ENCODE results near the gene NOVA2.

Gene NOVA2

GRCh38 chr19:45913874-45914830, 59.5 kb downstream of the NOVA2 start, which contains the start of gene NANOS2:
Gene NANOS2, minus strand, starts transcription at chr19:45914778. Its CDS starts 85 bp downstream, at chr19:45914693.
- TF ChIP-seq CTCF (IDR thresholded peaks at IDR 0.05; ENCODE audit: low read depth, low read length, missing control alignments), result peak; percentile 19
- Histone ChIP-seq H3K4me3 (ENCODE audit: low read depth, low read length) (no peak within 1 kb of the TSS), H3K36me3 (replicated peaks) (no peaks in the 10 kb centered on the region), H3K27me3 (replicated peaks) (no peaks in the 10 kb centered on the region), H3K27ac (no peak within 1 kb of the TSS)
- DNase-seq, result no peak
- in situ Hi-C loops (cut with HindIII; ENCODE audit: low pct_ligation_motif_present, low sequenced_read_pairs), result no loop called here

- no peak overlapping the region for H3K27ac ChIP-seq
- in situ Hi-C loops (cut with HindIII; ENCODE audit: low pct_ligation_motif_present, low sequenced_read_pairs), result no loop called here
- TF ChIP-seq CTCF (IDR thresholded peaks at IDR 0.05; ENCODE audit: low read depth, low read length, missing control alignments), result no peak
- DNase-seq, result no peak
- H3K27me3 ChIP-seq (replicated peaks), result no peaks in the 10 kb centered on the region
- no peaks in the 10 kb centered on the region for H3K36me3 ChIP-seq (replicated peaks)
- no peak overlapping the region for H3K4me3 ChIP-seq (ENCODE audit: low read depth, low read length)
These were observed 62.4 kb downstream of the NOVA2 start for GRCh38 chr19:45911291-45911690.

- in situ Hi-C loops (cut with HindIII; ENCODE audit: low pct_ligation_motif_present, low sequenced_read_pairs), result no loop called here
- no peak for TF ChIP-seq CTCF (IDR thresholded peaks at IDR 0.05; ENCODE audit: low read depth, low read length, missing control alignments)
- Histone ChIP-seq H3K27me3 (replicated peaks) (no peaks in the 10 kb centered on the region), H3K4me3 (ENCODE audit: low read depth, low read length) (no peak overlapping the region), H3K36me3 (replicated peaks) (no peaks in the 10 kb centered on the region), H3K27ac (no peak overlapping the region)
- DNase-seq, result no peak
These were observed 64.7 kb downstream of the NOVA2 start for GRCh38 chr19:45908956-45909355.

GRCh38 chr19:45906221-45906620, 67.4 kb downstream of the NOVA2 start:
- in situ Hi-C loops (cut with HindIII; ENCODE audit: low pct_ligation_motif_present, low sequenced_read_pairs), result no loop called here
- Histone ChIP-seq H3K36me3 (replicated peaks) (no peaks in the 10 kb centered on the region), H3K27me3 (replicated peaks) (no peaks in the 10 kb centered on the region), H3K4me3 (ENCODE audit: low read depth, low read length) (no peak overlapping the region), H3K27ac (no peak overlapping the region)
- no peak for TF ChIP-seq CTCF (IDR thresholded peaks at IDR 0.05; ENCODE audit: low read depth, low read length, missing control alignments)
- peak; percentile 19 for DNase-seq

GRCh38 chr19:45905011-45905410, 68.7 kb downstream of the NOVA2 start:
- Histone ChIP-seq H3K27me3 (replicated peaks) (no peaks in the 10 kb centered on the region), H3K27ac (no peak overlapping the region), H3K36me3 (replicated peaks) (peaks cover 2% of the 10 kb centered on the region), H3K4me3 (ENCODE audit: low read depth, low read length) (no peak overlapping the region)
- no peak for DNase-seq
- no peak for TF ChIP-seq CTCF (IDR thresholded peaks at IDR 0.05; ENCODE audit: low read depth, low read length, missing control alignments)
- in situ Hi-C loops (cut with HindIII; ENCODE audit: low pct_ligation_motif_present, low sequenced_read_pairs), result no loop called here

Measured in brain microvascular endothelial cell (primary cell).